Gastroesophageal sphincter (tissue), 4 donors: Measurements from ENCODE around the gene ARHGAP27. TPM values are rescaled to one million over a fixed set of nuclear protein-coding genes. Genes with fewer than 3 reads are reported as not detected.

Experiments
- ATAC-seq: fragments of 150-250 bp; one replicate; pipeline ENCODE4 v1.9.1; 2016; ENCODE audit warnings: mild to moderate bottlenecking, moderate library complexity
- H3K27ac ChIP-seq, 4 donors: fragments of 200-600 bp; sonication (generic) in 3 of 4; 1 replicate in 3 of 4; 2 replicates in 1 of 4; pipeline ENCODE4 v1.5.1; 2016 to 2019
- H3K27me3 ChIP-seq: fragments of 200-600 bp; sonication (generic); one replicate; pipeline ENCODE4 v1.5.1; 2019
- H3K36me3 ChIP-seq, 2 donors: fragments of 200-600 bp; sonication (generic); one replicate each; pipeline ENCODE4 v1.5.1; 2019; ENCODE audit warnings: control low read depth in 1 of 2
- H3K4me1 ChIP-seq, 3 donors: fragments of 200-600 bp; sonication (generic); 1 replicate in 2 of 3; 2 replicates in 1 of 3; pipeline ENCODE4 v1.5.1; 2016 to 2019; ENCODE audit warnings: control low read depth in 2 of 3
- H3K4me3 ChIP-seq, 2 donors: fragments of 200-600 bp; sonication (generic); one replicate each; pipeline ENCODE4 v1.5.1; 2019; ENCODE audit warnings: mild to moderate bottlenecking in 1 of 2, moderate library complexity in 1 of 2
- H3K9me3 ChIP-seq, 3 donors: fragments of 200-600 bp; sonication (generic); one replicate each; pipeline ENCODE4 v1.5.1; 2017 to 2019; ENCODE audit warnings: control low read depth in 2 of 3
- CTCF ChIP-seq, 4 experiments: fragments of 200-600 bp in 2 of 4; fragments of 450-650 bp in 2 of 4; sonication (generic) in 1 of 4; IDR thresholded peaks; one replicate each; pipeline ENCODE4 v1.5.1; 2017 to 2019; ENCODE audit warnings: antibody characterized with exemption in 4 of 4, mild to moderate bottlenecking in 2 of 4, moderate library complexity in 2 of 4
- EP300 ChIP-seq: sonication (generic); formaldehyde crosslinking; IDR thresholded peaks from one replicate; pipeline ENCODE4 v1.6.1; 2017; ENCODE audit warnings: antibody characterized with exemption, mild to moderate bottlenecking
- POLR2A ChIP-seq, 2 donors: fragments of 450-650 bp; IDR thresholded peaks; one replicate each; pipeline ENCODE4 v1.6.1; 2017; ENCODE audit warnings: antibody characterized with exemption in 2 of 2, mild to moderate bottlenecking in 2 of 2, moderate library complexity in 1 of 2
- POLR2AphosphoS5 ChIP-seq: sonication (generic); formaldehyde crosslinking; IDR thresholded peaks from one replicate; pipeline ENCODE4 v1.6.1; 2017; ENCODE audit warnings: antibody characterized with exemption
- WGBS, 2 donors: methylation state at CpG; one replicate each; pipeline ENCODE4 v1.1.5; 2018; ENCODE audit warnings: low coverage in 1 of 2; 5-methylcytosine and 5-hydroxymethylcytosine counted together
- total RNA-seq, 4 donors: library from RNA; depleted of rRNA; stranded (reverse); fragments of >200 nt; gene quantifications; one replicate each; pipeline ENCODE4 v1.1.0, GENCODE V29; 2016

The ARHGAP27 gene
- total RNA-seq, 4 donors from 2014 or later: 11.6 to 18.1 (median 12.8) TPM

DNA sequence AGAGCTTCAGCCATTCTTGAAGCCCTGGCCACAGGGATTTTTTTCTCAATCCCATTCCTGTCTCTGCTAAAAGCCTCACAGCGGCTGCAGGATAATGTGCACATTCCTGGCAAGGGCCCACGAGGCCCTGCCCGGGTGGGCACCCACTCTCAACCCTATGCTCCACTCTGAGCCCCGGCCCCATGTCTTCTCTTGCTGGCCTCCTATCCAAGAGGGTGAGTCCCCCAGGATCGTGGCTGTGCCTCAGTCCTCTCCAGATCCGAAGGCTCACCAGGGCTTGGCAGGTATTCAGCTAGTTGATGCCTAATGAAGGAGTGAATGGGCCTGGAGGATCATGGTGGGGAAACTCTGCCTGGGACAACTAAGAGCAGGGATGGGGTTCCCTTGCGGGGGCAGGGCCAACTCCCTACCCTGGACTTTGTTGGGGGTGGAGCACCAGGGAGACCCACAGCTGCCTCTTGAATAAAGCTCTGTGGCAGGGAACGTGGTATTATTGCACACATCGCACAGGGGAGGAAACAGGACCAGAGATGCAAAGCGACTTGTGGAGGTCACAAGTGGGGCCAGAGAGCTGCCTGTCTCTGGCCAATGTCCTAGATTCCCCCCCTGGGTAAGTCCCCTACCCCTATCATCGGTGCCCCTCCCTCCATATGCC lies 5.4 kb downstream of the ARHGAP27 start:
- Histone ChIP-seq H3K36me3 (no peaks in the 10 kb centered on the region), H3K27ac (no peak overlapping the region), H3K4me3 (no peak overlapping the region), H3K4me1 (peaks cover 0 to 48% (median 34%) of the 10 kb centered on the region in 3 donors), H3K9me3 (no peaks in the 10 kb centered on the region), H3K27me3 (peaks cover 71% of the 10 kb centered on the region)
- no peak for ATAC-seq
- TF ChIP-seq EP300 (no peak), CTCF (IDR thresholded peaks at IDR 0.05) (no peak), POLR2AphosphoS5 (no peak), POLR2A (IDR thresholded peaks at IDR 0.05) (no peak)
- WGBS, 2 donors: 80 to 87% methylated on average over 1 to 3 of the region's 11 CpGs

DNA sequence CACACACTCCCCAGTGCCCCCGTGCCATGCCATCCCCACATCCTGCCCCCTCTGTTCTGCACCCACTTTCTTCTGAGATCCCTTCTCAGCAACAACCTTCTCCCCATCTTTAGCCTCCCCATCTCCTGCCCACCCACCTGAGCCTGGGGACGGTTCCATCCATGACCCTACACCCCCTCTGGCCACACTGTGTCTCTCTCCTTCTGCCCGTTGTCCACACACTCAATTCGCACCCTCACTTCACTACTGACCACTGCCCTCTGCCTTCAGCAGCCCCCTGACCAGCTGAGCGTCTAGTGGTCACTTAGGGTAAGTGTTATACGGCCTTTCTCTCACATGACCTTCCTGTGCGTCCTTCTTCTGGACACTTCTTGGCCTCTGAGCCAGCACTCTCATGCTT lies 6.1 kb downstream of the ARHGAP27 start:
- 71 to 76% methylated on average over 6 to 7 of the region's 7 CpGs for WGBS, 2 donors
- ATAC-seq: no peak

GRCh38 chr17:45425984-45426413 lies 6.7 kb downstream of the ARHGAP27 start:
- H3K4me3 ChIP-seq: no peak overlapping the region
- 61 to 67% methylated on average over 1 to 4 of the region's 6 CpGs for WGBS, 2 donors
- H3K27ac ChIP-seq: no peak overlapping the region
- H3K36me3 ChIP-seq: no peaks in the 10 kb centered on the region
- no peaks in the 10 kb centered on the region for H3K9me3 ChIP-seq
- peaks cover 0 to 35% (median 23%) of the 10 kb centered on the region in 3 donors for H3K4me1 ChIP-seq
- no peak for TF ChIP-seq POLR2AphosphoS5
- no peak for TF ChIP-seq EP300
- TF ChIP-seq POLR2A (IDR thresholded peaks at IDR 0.05): no peak
- no peak for TF ChIP-seq CTCF (IDR thresholded peaks at IDR 0.05)
- H3K27me3 ChIP-seq: peaks cover 58% of the 10 kb centered on the region
- ATAC-seq: no peak

More for the DNA sequence above, 6.1 kb downstream of the ARHGAP27 start:
- peaks cover 0 to 41% (median 29%) of the 10 kb centered on the region in 3 donors for H3K4me1 ChIP-seq
- no peaks in the 10 kb centered on the region for H3K9me3 ChIP-seq
- peaks cover 64% of the 10 kb centered on the region for H3K27me3 ChIP-seq
- H3K36me3 ChIP-seq: no peaks in the 10 kb centered on the region
- H3K4me3 ChIP-seq: no peak overlapping the region
- H3K27ac ChIP-seq: no peak overlapping the region
- TF ChIP-seq POLR2A (IDR thresholded peaks at IDR 0.05) (no peak), POLR2AphosphoS5 (no peak), EP300 (no peak), CTCF (IDR thresholded peaks at IDR 0.05) (no peak)

- H3K27me3 ChIP-seq: peaks cover 52% of the 10 kb centered on the region
- no peak for TF ChIP-seq EP300
- no peak for TF ChIP-seq POLR2AphosphoS5
- no peak for TF ChIP-seq POLR2A (IDR thresholded peaks at IDR 0.05)
- no peak for TF ChIP-seq CTCF (IDR thresholded peaks at IDR 0.05)
- no peaks in the 10 kb centered on the region for H3K9me3 ChIP-seq
- H3K36me3 ChIP-seq: no peaks in the 10 kb centered on the region
- no peak overlapping the region for H3K4me3 ChIP-seq
- peaks cover 0 to 28% (median 17%) of the 10 kb centered on the region in 3 donors for H3K4me1 ChIP-seq
- no peak for ATAC-seq
- no peak overlapping the region for H3K27ac ChIP-seq
- WGBS, 2 donors: 90% methylated on average over 2 of the region's 18 CpGs; no CpG with 5 or more reads in 1 of the 2 donors
These were observed 7.3 kb downstream of the ARHGAP27 start for GRCh38 chr17:45425125-45425983.
